GM18520 (cell line): ENCODE results near the gene METAP1D.

Source experiments
- ATAC-seq: cut with Tn5 transposase; IDR thresholded peaks from one replicate; pipeline ENCODE4 v1.9.1; 2021; ENCODE audit not compliant: unreplicated experiment

METAP1D gene

DNA sequence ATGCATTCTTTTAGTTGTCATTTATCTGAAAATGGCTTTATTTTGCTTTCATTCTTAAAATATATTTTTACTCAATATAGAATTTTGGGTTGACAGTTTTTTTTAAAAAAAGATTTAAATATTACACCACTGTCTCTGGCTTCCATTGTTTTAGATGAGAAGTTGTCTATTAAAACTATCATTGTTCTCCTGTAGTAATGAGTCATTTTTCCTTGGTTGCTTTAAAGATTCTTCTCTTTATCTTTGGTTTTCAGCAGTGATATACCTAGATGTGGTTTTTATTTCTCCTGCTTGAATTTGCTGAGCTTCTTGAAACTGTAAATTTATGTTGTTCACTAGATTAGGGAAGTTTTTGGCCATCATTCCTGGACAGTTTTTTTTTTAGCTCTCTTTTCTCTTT lies 129.7 kb downstream of the METAP1D start:
- no peak for ATAC-seq
